Ascending aorta (tissue), 2 donors: ENCODE measurements around the gene TPGS2. TPM values are rescaled to one million over a fixed set of nuclear protein-coding genes. Genes with fewer than 3 reads are reported as not detected.

ENCODE experiments used
- DNase-seq, 2 donors: peaks; one replicate each; pipeline ENCODE4 v3.0.0-alpha.2; 2019; ENCODE audit warnings: low spot score in 2 of 2
- H3K27ac ChIP-seq, 2 donors: fragments of 200-600 bp; sonication (generic); one replicate each; pipeline ENCODE4 v1.5.1; 2016 to 2017; ENCODE audit warnings: mild to moderate bottlenecking in 1 of 2
- H3K27me3 ChIP-seq: fragments of 200-600 bp; sonication (generic); one replicate; pipeline ENCODE4 v1.5.1; 2017
- H3K36me3 ChIP-seq, 2 donors: fragments of 200-600 bp; sonication (generic); one replicate each; pipeline ENCODE4 v1.5.1; 2016
- H3K4me1 ChIP-seq, 2 donors: fragments of 200-600 bp; sonication (generic); one replicate each; pipeline ENCODE4 v1.5.1; 2016 to 2017; ENCODE audit warnings: mild to moderate bottlenecking in 1 of 2
- H3K4me3 ChIP-seq, 2 donors: fragments of 200-600 bp; sonication (generic); one replicate each; pipeline ENCODE4 v1.5.1; 2016 to 2017; ENCODE audit warnings: mild to moderate bottlenecking in 1 of 2
- H3K9me3 ChIP-seq, 2 donors: fragments of 200-600 bp; sonication (generic); one replicate each; pipeline ENCODE4 v1.5.1; 2016
- CTCF ChIP-seq, 3 experiments: fragments of 200-600 bp in 2 of 3; fragments of 450-650 bp in 1 of 3; sonication (generic) in 2 of 3; IDR thresholded peaks; one replicate each; pipeline ENCODE4 v1.5.1; 2016 to 2019; ENCODE audit warnings: antibody characterized with exemption in 3 of 3, mild to moderate bottlenecking in 1 of 3, moderate library complexity in 1 of 3
- intact Hi-C: fragments of 100-400 bp; cut with DNase I; formaldehyde crosslinking; loops from one replicate; pipeline ENCODE4 v1.15.1; 2023
- total RNA-seq: library from RNA; depleted of rRNA; stranded (reverse); fragments of >200 nt; gene quantifications from one replicate; pipeline ENCODE4 v1.1.0, GENCODE V29; 2016

TPGS2 gene
- total RNA-seq, 1 donor from 2014 or later = 165 TPM

GRCh38 chr18:36775396-36775795 lies 53.4 kb downstream of the TPGS2 start:
- H3K4me1 ChIP-seq = peaks cover 0 to 6% of the 10 kb centered on the region in 2 donors
- intact Hi-C loops = no loop called here
- DNase-seq = no peak
- no peaks in the 10 kb centered on the region for H3K27me3 ChIP-seq
- no peaks in the 10 kb centered on the region for H3K9me3 ChIP-seq
- TF ChIP-seq CTCF (IDR thresholded peaks at IDR 0.05) = no peak
- H3K36me3 ChIP-seq = peaks cover 0 to 5% of the 10 kb centered on the region in 2 donors
- no peak overlapping the region for H3K4me3 ChIP-seq
- H3K27ac ChIP-seq = no peak overlapping the region

- no peak for TF ChIP-seq CTCF (IDR thresholded peaks at IDR 0.05)
- no peaks in the 10 kb centered on the region for H3K27me3 ChIP-seq
- H3K36me3 ChIP-seq = no peaks in the 10 kb centered on the region
- H3K4me3 ChIP-seq = no peak overlapping the region
- H3K27ac ChIP-seq = no peak overlapping the region
- no peak for DNase-seq
- intact Hi-C loops = no loop called here
- H3K4me1 ChIP-seq = peaks cover 0 to 6% of the 10 kb centered on the region in 2 donors
- H3K9me3 ChIP-seq = no peaks in the 10 kb centered on the region
These were observed 56.5 kb downstream of the TPGS2 start for GRCh38 chr18:36772241-36772723.

- Histone ChIP-seq H3K27me3 (no peaks in the 10 kb centered on the region), H3K36me3 (no peaks in the 10 kb centered on the region), H3K27ac (no peak overlapping the region), H3K4me1 (peaks cover 0 to 6% of the 10 kb centered on the region in 2 donors), H3K9me3 (no peaks in the 10 kb centered on the region), H3K4me3 (no peak overlapping the region)
- DNase-seq = no peak
- no peak for TF ChIP-seq CTCF (IDR thresholded peaks at IDR 0.05)
- intact Hi-C loops = no loop called here
These were observed 57.6 kb downstream of the TPGS2 start for GRCh38 chr18:36771245-36771644.

- H3K36me3 ChIP-seq = no peaks in the 10 kb centered on the region
- H3K4me1 ChIP-seq = peaks cover 0 to 6% of the 10 kb centered on the region in 2 donors
- no peaks in the 10 kb centered on the region for H3K27me3 ChIP-seq
- H3K27ac ChIP-seq = no peak overlapping the region
- no peak overlapping the region for H3K4me3 ChIP-seq
- intact Hi-C loops = loop anchor here (1.0 kb wide), 1 partner anchor 39 kb away; no protein-coding TSS in a partner anchor
- DNase-seq = no peak
- peaks cover 0 to under 1% of the 10 kb centered on the region in 2 donors for H3K9me3 ChIP-seq
- TF ChIP-seq CTCF (IDR thresholded peaks at IDR 0.05) = no peak
These were observed 58.4 kb downstream of the TPGS2 start for GRCh38 chr18:36770315-36770946.

GRCh38 chr18:36769611-36770314 lies 59.0 kb downstream of the TPGS2 start:
- Histone ChIP-seq H3K27ac (no peak overlapping the region), H3K36me3 (no peaks in the 10 kb centered on the region), H3K4me1 (peaks cover 0 to 6% of the 10 kb centered on the region in 2 donors), H3K4me3 (no peak overlapping the region), H3K9me3 (peaks cover 0 to 7% of the 10 kb centered on the region in 2 donors), H3K27me3 (no peaks in the 10 kb centered on the region)
- intact Hi-C loops = loop anchor here (1.0 kb wide), 1 partner anchor 40 kb away; no protein-coding TSS in a partner anchor
- TF ChIP-seq CTCF (IDR thresholded peaks at IDR 0.05) = peak in 2 of 3 experiments; percentile 24 to 40
- no peak for DNase-seq
